ENCODE data around the gene GUK1. TPM values are rescaled to one million over a fixed set of nuclear protein-coding genes. Genes with fewer than 3 reads are reported as not detected.
"Not testable (repeated sequence)": the region's sequence is repeated elsewhere in the genome, so short reads cannot be mapped to it uniquely, and the experiment has no call there.

Gene GUK1
- total RNA-seq, 1 donor from 2014 or later: 87.7 TPM

GRCh38 chr1:228171221-228171891 is 31.3 kb downstream of the GUK1 start:
- peaks cover 6% of the 10 kb centered on the region for H3K36me3 Mint-ChIP-seq
- Histone ChIP-seq H3K27me3 (no peaks in the 10 kb centered on the region), H3K4me1 (peaks cover 4% of the 10 kb centered on the region), H3K9ac (no peak overlapping the region), H3K4me2 (no peak overlapping the region), H4K20me1 (ENCODE audit: low read depth) (peaks cover 22% of the 10 kb centered on the region), H3F3A (ENCODE audit: low read depth) (no peaks in the 10 kb centered on the region), H3K4me3 (no peak overlapping the region), H3K79me2 (ENCODE audit: low read depth) (peaks cover 32% of the 10 kb centered on the region), H3K27ac (no peak overlapping the region), H2AFZ (replicated peaks) (no peak overlapping the region), H3K9me3 (ENCODE audit: low read depth) (no peaks in the 10 kb centered on the region), H3K36me3 (no peaks in the 10 kb centered on the region)
- no peak for TF ChIP-seq EZH2 (IDR thresholded peaks at IDR 0.05)
- no peak for TF ChIP-seq CTCF (IDR thresholded peaks at IDR 0.05)
- no peak for TF ChIP-seq EZH2phosphoT487 (IDR thresholded peaks at IDR 0.05)
- no peak overlapping the region for H3K27ac Mint-ChIP-seq
- no peaks in the 10 kb centered on the region for H3K27me3 Mint-ChIP-seq (ENCODE audit: insufficient read depth, low read depth)
- DNase-seq (ENCODE audit: low spot score): no peak
- no peak overlapping the region for H3K4me3 Mint-ChIP-seq
- peaks cover 8% of the 10 kb centered on the region for H3K4me1 Mint-ChIP-seq
- no peaks in the 10 kb centered on the region for H3K9me3 Mint-ChIP-seq

- Histone ChIP-seq H3K27me3 (no peaks in the 10 kb centered on the region), H3K4me2 (no peak overlapping the region), H3K4me3 (no peak overlapping the region), H3K79me2 (ENCODE audit: low read depth) (peaks cover 17% of the 10 kb centered on the region), H3F3A (ENCODE audit: low read depth) (no peaks in the 10 kb centered on the region), H3K9ac (no peak overlapping the region), H3K27ac (no peak overlapping the region), H3K4me1 (peaks cover 4% of the 10 kb centered on the region), H3K36me3 (no peaks in the 10 kb centered on the region), H4K20me1 (ENCODE audit: low read depth) (peaks cover 22% of the 10 kb centered on the region), H3K9me3 (ENCODE audit: low read depth) (no peaks in the 10 kb centered on the region), H2AFZ (replicated peaks) (no peak overlapping the region)
- H3K27me3 Mint-ChIP-seq (ENCODE audit: insufficient read depth, low read depth): no peaks in the 10 kb centered on the region
- no peaks in the 10 kb centered on the region for H3K4me1 Mint-ChIP-seq
- no peak for DNase-seq (ENCODE audit: low spot score)
- H3K4me3 Mint-ChIP-seq: no peak overlapping the region
- H3K36me3 Mint-ChIP-seq: peaks cover 6% of the 10 kb centered on the region
- H3K9me3 Mint-ChIP-seq: no peaks in the 10 kb centered on the region
- TF ChIP-seq EZH2phosphoT487 (IDR thresholded peaks at IDR 0.05): no peak
- TF ChIP-seq EZH2 (IDR thresholded peaks at IDR 0.05): no peak
- TF ChIP-seq CTCF (IDR thresholded peaks at IDR 0.05): no peak
- peak overlapping the region; percentile 82 for H3K27ac Mint-ChIP-seq
Measured at GRCh38 chr1:228172591-228173527, 32.8 kb downstream of the GUK1 start.

- H3K9ac ChIP-seq; H3K27ac ChIP-seq; H3K9me3 ChIP-seq (ENCODE audit: low read depth); H3F3A ChIP-seq (ENCODE audit: low read depth); H3K9me3 Mint-ChIP-seq; H2AFZ ChIP-seq (replicated peaks); H3K36me3 Mint-ChIP-seq; H3K27me3 Mint-ChIP-seq (ENCODE audit: insufficient read depth, low read depth); H3K4me3 Mint-ChIP-seq; H3K27ac Mint-ChIP-seq; H3K4me1 Mint-ChIP-seq; H3K36me3 ChIP-seq; H3K4me1 ChIP-seq; H3K27me3 ChIP-seq: not testable (repeated sequence)
- H3K4me3 ChIP-seq: peak overlapping the region; percentile 39
- H3K79me2 ChIP-seq (ENCODE audit: low read depth): peaks cover 11% of the 10 kb centered on the region
- peaks cover 22% of the 10 kb centered on the region for H4K20me1 ChIP-seq (ENCODE audit: low read depth)
- peak overlapping the region; percentile 70 for H3K4me2 ChIP-seq
- peak; percentile 59 for DNase-seq (ENCODE audit: low spot score)
Measured at GRCh38 chr1:228173528-228174481, 33.7 kb downstream of the GUK1 start.
